GM12878 (cell line): ENCODE results near the gene TTC31. TPM values are rescaled to one million over a fixed set of nuclear protein-coding genes. Genes with fewer than 3 reads are reported as not detected.

ENCODE experiments used
- ATAC-seq: fragments of 200-7000 bp; cut with Tn5 transposase; 3 replicates; pipeline ENCODE4 v1.9.1; 2020; ENCODE audit warnings: mild to moderate bottlenecking, moderate library complexity
- BruUV-seq: library from RNA; stranded (reverse); fragments of 400-500 nt; replicated peaks from 2 replicates; lab custom pipeline; 2021; lab: Mats Ljungman, UMichigan
- CTCF ChIA-PET: fragments of 300-600 bp; sonication (Branson Sonifier 250); formaldehyde crosslinking; extraction: SDS; loops from one replicate; lab custom pipeline; 2021; ENCODE audit warnings: inconsistent platforms; lab: Yijun Ruan, JAX
- POLR2A ChIA-PET: fragments of 350-600 bp; formaldehyde crosslinking; extraction: SDS; loops from one replicate; lab custom pipeline; 2021; ENCODE audit warnings: inconsistent platforms; lab: Charles Lee
- RAD21 ChIA-PET: fragments of 300-600 bp; sonication (Branson Sonifier 250); formaldehyde crosslinking; loops from one replicate; lab custom pipeline; 2023; ENCODE audit warnings: antibody characterized with exemption; ENCODE audit not compliant: unreplicated experiment; lab: Charles Lee
- SMC1A ChIA-PET: fragments of 300-600 bp; sonication (Branson Sonifier 250); formaldehyde crosslinking; loops from one replicate; lab custom pipeline; 2023; ENCODE audit not compliant: unreplicated experiment, uncharacterized antibody; lab: Charles Lee
- DNase-seq: peaks from one replicate; pipeline ENCODE4 v3.0.0-alpha.2; 2011; ENCODE audit warnings: low read depth, low spot score
- FAIRE-seq: peaks from 3 replicates; lab custom pipeline; 2011; peaks lifted over from hg19 to GRCh38; lab: Jason Lieb, UNC
- H2AFZ ChIP-seq: 2 replicates; pipeline ENCODE4 v1.6.0; 2011; ENCODE audit warnings: low read depth, low read length, control low read depth; ENCODE audit not compliant: control insufficient read depth
- H3K27ac ChIP-seq: 2 replicates; pipeline ENCODE4 v1.5.1; 2011; ENCODE audit warnings: control low read depth; ENCODE audit not compliant: control insufficient read depth, insufficient read depth
- H3K27me3 ChIP-seq, 2 experiments: replicated peaks in 1 of 2; 2 replicates each; pipeline versions ENCODE4 v1.6.0 to v1.6.1; 2011; ENCODE audit warnings: low read length in 1 of 2; ENCODE audit not compliant: control insufficient read depth in 2 of 2, insufficient read depth in 2 of 2
- H3K36me3 ChIP-seq, 2 experiments: 2 replicates each; pipeline ENCODE4 v1.5.1; 2011; ENCODE audit warnings: low read length in 1 of 2; ENCODE audit not compliant: control insufficient read depth in 2 of 2, insufficient read depth in 2 of 2
- H3K4me1 ChIP-seq: 2 replicates; pipeline ENCODE4 v1.6.1; 2011; ENCODE audit warnings: mild to moderate bottlenecking, low read length, moderate library complexity, mixed read lengths; ENCODE audit not compliant: control insufficient read depth, insufficient read depth
- H3K4me2 ChIP-seq: 2 replicates; pipeline ENCODE4 v1.6.0; 2011; ENCODE audit warnings: control low read depth; ENCODE audit not compliant: control insufficient read depth, insufficient read depth
- H3K4me3 ChIP-seq: fragments of 200-600 bp; sonication (generic); 2 replicates; pipeline ENCODE4 v1.5.1; 2016
- H3K79me2 ChIP-seq: 2 replicates; pipeline ENCODE4 v1.6.0; 2011; ENCODE audit warnings: low read length; ENCODE audit not compliant: control insufficient read depth, insufficient read depth
- H3K9ac ChIP-seq: 2 replicates; pipeline ENCODE4 v1.8.0; 2011; ENCODE audit warnings: low read length, control low read depth, mixed read lengths; ENCODE audit not compliant: control insufficient read depth, insufficient read depth
- H3K9me3 ChIP-seq: replicated peaks from 3 replicates; pipeline ENCODE4 v1.5.1; 2011; ENCODE audit warnings: mild to moderate bottlenecking, low read length; ENCODE audit not compliant: control insufficient read depth, insufficient read depth
- H4K20me1 ChIP-seq: 2 replicates; pipeline ENCODE4 v1.6.0; 2011; ENCODE audit not compliant: control insufficient read depth, insufficient read depth
- ASH2L ChIP-seq: fragments of 300-600, 200-600 bp; sonication (generic); IDR thresholded peaks from 2 replicates; pipeline ENCODE4 v1.6.1; 2017; ENCODE audit warnings: low read depth, mild to moderate bottlenecking, borderline replicate concordance
- CBX3 ChIP-seq: fragments of 200-600 bp; sonication (generic); IDR thresholded peaks from 2 replicates; pipeline ENCODE4 v1.6.1; 2016; ENCODE audit warnings: low read depth, borderline replicate concordance
- CHD1 ChIP-seq: IDR thresholded peaks from 2 replicates; pipeline ENCODE4 v1.6.1; 2012; ENCODE audit warnings: low read depth, low read length, improper control_type of control experiment
- CREB1 ChIP-seq: IDR thresholded peaks from 2 replicates; pipeline ENCODE4 v1.6.1; 2012; ENCODE audit warnings: low read depth, mild to moderate bottlenecking, inconsistent platforms
- EED ChIP-seq: sonication (generic); IDR thresholded peaks from 2 replicates; pipeline ENCODE4 v1.6.1; 2016; ENCODE audit warnings: antibody characterized with exemption, low read depth
- ELK1 ChIP-seq: IDR thresholded peaks from 2 replicates; pipeline ENCODE4 v1.6.1; 2012; ENCODE audit warnings: low read depth, low read length, improper control_type of control experiment
- EP300 ChIP-seq, 2 experiments: fragments of 150-350 bp in 1 of 2; IDR thresholded peaks; 2 replicates each; pipeline ENCODE4 v1.6.1; 2011 to 2012; ENCODE audit warnings: low read depth in 2 of 2, low read length in 2 of 2, borderline replicate concordance in 1 of 2, improper control_type of control experiment in 1 of 2, inconsistent platforms in 1 of 2; ENCODE audit not compliant: control insufficient read depth in 1 of 2
- FOXM1 ChIP-seq: IDR thresholded peaks from 2 replicates; pipeline ENCODE4 v1.6.1; 2012; ENCODE audit warnings: low read depth, mild to moderate bottlenecking, inconsistent platforms, low read length, moderate library complexity
- KLF5 ChIP-seq: fragments of 450-650 bp; IDR thresholded peaks from 2 replicates; pipeline ENCODE4 v1.6.1; 2014; ENCODE audit warnings: mild to moderate bottlenecking; ENCODE audit not compliant: partially characterized antibody
- MTA3 ChIP-seq: IDR thresholded peaks from 2 replicates; pipeline ENCODE4 v1.6.1; 2012; ENCODE audit warnings: low read length, inconsistent platforms, borderline replicate concordance
- SPI1 ChIP-seq: IDR thresholded peaks from 2 replicates; pipeline ENCODE4 v1.6.1; 2011; ENCODE audit warnings: low read depth, mild to moderate bottlenecking, low read length, moderate library complexity, borderline replicate concordance; ENCODE audit not compliant: insufficient read depth
- ZSCAN29 ChIP-seq: fragments of 450-650 bp; IDR thresholded peaks from 2 replicates; pipeline ENCODE4 v1.6.1; 2017; ENCODE audit warnings: mild to moderate bottlenecking, moderate library complexity
- WGBS: methylation state at CpG from one replicate; pipeline ENCODE4 v1.1.6; 2016; ENCODE audit warnings: low lambda C conversion rate; ENCODE audit not compliant: insufficient replicate concordance, insufficient coverage; ENCODE audit errors: missing lambda C conversion rate; 5-methylcytosine and 5-hydroxymethylcytosine counted together
- in situ Hi-C: fragments of 300-500 bp; cut with MboI; formaldehyde crosslinking; loops from 9 replicates; pipeline ENCODE4 v1.14.3; 2018; ENCODE audit warnings: mixed read lengths
- intact Hi-C: fragments of 100-400 bp; cut with micrococcal nuclease; formaldehyde crosslinking; loops from one replicate; pipeline ENCODE4 v1.14.2; 2022; ENCODE audit not compliant: unreplicated experiment
- polyA plus RNA-seq, 11 experiments: library from polyadenylated mRNA; depleted of rRNA in 4 of 11; unstranded in 6 of 11; stranded (reverse) in 5 of 11; fragments of >200 nt; fragmentation: Nextera tagmentation in 4 of 11; fragmentation: Illumina TruSeq in 1 of 11; extraction: Ambion mirVana in 4 of 11; extraction: Trizol in 1 of 11; gene quantifications; 1 replicate in 1 of 11; 2 replicates in 10 of 11; pipeline versions ENCODE4 v1.2.1 to v1.2.3, GENCODE V29; 2011 to 2016; ENCODE audit warnings: inconsistent platforms in 2 of 11, missing spikeins in 2 of 11, low read depth in 1 of 11
- total RNA-seq, 4 experiments: library from RNA; depleted of rRNA in 3 of 4; stranded (reverse); fragments of >200 nt in 3 of 4; fragmentation: Illumina TruSeq in 1 of 4; extraction: Trizol in 1 of 4; gene quantifications; 2 replicates each; pipeline versions ENCODE4 v1.2.1 to v1.2.3, GENCODE V29; 2013 to 2021
- TF ChIP-seq, protein P1 (sequence below): IDR thresholded peaks from 2 replicates; pipeline ENCODE4 v1.6.1; 2012; ENCODE audit warnings: low read length, inconsistent platforms

The TTC31 gene
- total and polyA plus RNA-seq, 10 of the 15 experiments (the other 5 are each of a cell fraction or from before 2014, with no cell fraction given), result 6.5 to 34.9 (median 25.9) TPM

- SMC1A ChIA-PET, result interaction anchor here (3.3 kb wide), 1 partner anchor 48 kb away, joined by 40 read pairs; no protein-coding TSS in a partner anchor
- TF ChIP-seq ASH2L (no peak), KLF5 (no peak), CREB1 (no peak), ZSCAN29 (no peak), CBX3 (no peak), CHD1 (no peak)
- in situ Hi-C loops, result no loop called here
- Histone ChIP-seq H4K20me1 (no peaks in the 10 kb centered on the region), H3K27ac (no peak overlapping the region), H3K4me3 (no peak overlapping the region), H3K36me3 (peaks cover 8 to 18% of the 10 kb centered on the region in 2 experiments), H2AFZ (no peak overlapping the region), H3K79me2 (peaks cover 4% of the 10 kb centered on the region), H3K9me3 (no peaks in the 10 kb centered on the region), H3K9ac (no peak overlapping the region), H3K4me2 (no peak overlapping the region), H3K27me3 (no peaks in the 10 kb centered on the region), H3K4me1 (peaks cover 15% of the 10 kb centered on the region)
- CTCF ChIA-PET, result interaction anchor here (4.9 kb wide), 1 partner anchor 48 kb away, joined by 36 read pairs; no protein-coding TSS in a partner anchor
- no peak for ATAC-seq
- no peak for FAIRE-seq
- no peak for DNase-seq
- intact Hi-C loops, result no loop called here
- RAD21 ChIA-PET, result no interaction called here
- BruUV-seq, result no TSS peak
- 75% methylated on average over 4 of the region's 4 CpGs for WGBS
- POLR2A ChIA-PET, result interaction anchor here (2.3 kb wide), 1 partner anchor 34 kb away, joined by 8 read pairs; no protein-coding TSS in a partner anchor
These were observed 54.3 kb downstream of the TTC31 start for GRCh38 chr2:74537140-74537539.

DNA sequence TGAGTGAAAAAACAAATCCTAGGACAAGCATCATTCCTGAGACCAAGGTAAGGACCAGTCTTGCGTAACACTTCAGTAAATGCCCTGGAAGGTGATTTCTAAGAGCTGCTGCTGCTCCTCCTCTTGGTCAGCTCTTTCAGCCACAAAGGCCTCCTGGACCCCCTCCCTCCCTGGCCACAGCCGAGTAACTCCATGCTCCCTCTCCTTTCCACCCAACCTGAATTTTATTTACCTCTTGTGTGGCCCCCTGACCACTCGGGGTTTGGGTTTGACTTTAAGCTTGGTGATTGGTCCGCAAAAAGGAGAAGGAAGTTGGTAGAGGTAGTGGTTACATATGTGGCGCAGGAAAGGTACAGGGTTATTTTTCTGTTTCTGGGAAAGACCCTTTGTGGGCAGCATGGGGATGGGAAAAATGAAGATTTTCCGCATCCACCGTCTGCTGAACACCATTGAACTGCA, 56.0 kb downstream of the TTC31 start:
- BruUV-seq, result no TSS peak
- Histone ChIP-seq H4K20me1 (no peaks in the 10 kb centered on the region), H3K27ac (peak overlapping the region; percentile 65), H3K4me1 (peaks cover 15% of the 10 kb centered on the region), H3K36me3 (peaks cover 3 to 7% of the 10 kb centered on the region in 2 experiments; a peak in 3 of 4 replicates), H3K9ac (no peak overlapping the region), H3K79me2 (no peaks in the 10 kb centered on the region), H3K4me2 (peak overlapping the region; percentile 78), H3K27me3 (no peaks in the 10 kb centered on the region), H3K9me3 (no peaks in the 10 kb centered on the region), H2AFZ (peak overlapping the region; percentile 57), H3K4me3 (peak overlapping the region; percentile 12; the same call in 1 of the 2 replicates)
- intact Hi-C loops, result no loop called here
- FAIRE-seq (no peak), DNase-seq (peak; percentile 40), ATAC-seq (peak; percentile 85)
- ChIA-PET SMC1A (interaction anchor here (0.7 to 4.0 kb wide), 13 partner anchors 9 to 84 kb away, joined by 3 to 40 read pairs (median 5); partner anchors contain the start of genes AUP1, HTRA2 and INO80B), CTCF (interaction anchor here (0.8 to 14.3 kb wide), 12 partner anchors 9 to 51 kb away, joined by 3 to 96 read pairs (median 6); partner anchors contain the start of genes AUP1, DQX1 and HTRA2), RAD21 (interaction anchor here (0.9 to 3.8 kb wide), 11 partner anchors 9 to 118 kb away, joined by 3 to 30 read pairs (median 4); partner anchors contain the start of genes AUP1, C2orf81, CCDC142 and DOK1), POLR2A (interaction anchor here (0.8 to 2.5 kb wide), 12 partner anchors 9 to 360 kb away, joined by 3 to 19 read pairs (median 5); partner anchors contain the start of genes AUP1, HTRA2 and MOB1A)
- WGBS, result 3% methylated on average over 7 of the region's 7 CpGs
- in situ Hi-C loops, result no loop called here
- TF ChIP-seq MTA3 (peak; percentile 54; the same call in 1 of the 2 replicates), EP300 (IDR thresholded peaks at IDR 0.05; ENCODE audit: borderline replicate concordance in 1 of 2, control insufficient read depth in 1 of 2, low read depth in 2 of 2, low read length in 2 of 2) (peak in 1 of 2 experiments; percentile 35; a peak in 1 of 4 replicates), ELK1 (no peak), EED (peak; percentile 86), FOXM1 (0 out of 2 replicates have a peak, but pooled peaks have one; percentile 60), SPI1 (peak; percentile 34; the same call in 1 of the 2 replicates)
- TF ChIP-seq, protein P1, sequence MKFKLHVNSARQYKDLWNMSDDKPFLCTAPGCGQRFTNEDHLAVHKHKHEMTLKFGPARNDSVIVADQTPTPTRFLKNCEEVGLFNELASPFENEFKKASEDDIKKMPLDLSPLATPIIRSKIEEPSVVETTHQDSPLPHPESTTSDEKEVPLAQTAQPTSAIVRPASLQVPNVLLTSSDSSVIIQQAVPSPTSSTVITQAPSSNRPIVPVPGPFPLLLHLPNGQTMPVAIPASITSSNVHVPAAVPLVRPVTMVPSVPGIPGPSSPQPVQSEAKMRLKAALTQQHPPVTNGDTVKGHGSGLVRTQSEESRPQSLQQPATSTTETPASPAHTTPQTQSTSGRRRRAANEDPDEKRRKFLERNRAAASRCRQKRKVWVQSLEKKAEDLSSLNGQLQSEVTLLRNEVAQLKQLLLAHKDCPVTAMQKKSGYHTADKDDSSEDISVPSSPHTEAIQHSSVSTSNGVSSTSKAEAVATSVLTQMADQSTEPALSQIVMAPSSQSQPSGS, result peak; percentile 64; the same call in 1 of the 2 replicates
